ENCODE results near the gene HSPA1A. TPM values are rescaled to one million over a fixed set of nuclear protein-coding genes. Genes with fewer than 3 reads are reported as not detected.

The HSPA1A gene
- total RNA-seq, 1 donor from 2014 or later = 116 TPM

- peak; percentile 91 for TF ChIP-seq CTCF (conservative IDR thresholded peaks at IDR 0.05; ENCODE audit: low read depth, low read length)
- no peak for DNase-seq (ENCODE audit: low read depth)
- H3K4me3 ChIP-seq (ENCODE audit: low read depth, low read length) = no peak overlapping the region
Observed at GRCh38 chr6:31769684-31770371, 45.5 kb upstream of the HSPA1A start.

GRCh38 chr6:31770860-31771259, 44.5 kb upstream of the HSPA1A start:
- H3K4me3 ChIP-seq (ENCODE audit: low read depth, low read length) = no peak overlapping the region
- DNase-seq (ENCODE audit: low read depth) = no peak
- no peak for TF ChIP-seq CTCF (conservative IDR thresholded peaks at IDR 0.05; ENCODE audit: low read depth, low read length)

GRCh38 chr6:31771992-31772358, 43.4 kb upstream of the HSPA1A start:
- no peak for DNase-seq (ENCODE audit: low read depth)
- TF ChIP-seq CTCF (conservative IDR thresholded peaks at IDR 0.05; ENCODE audit: low read depth, low read length) = no peak
- no peak overlapping the region for H3K4me3 ChIP-seq (ENCODE audit: low read depth, low read length)

- no peak for TF ChIP-seq CTCF (conservative IDR thresholded peaks at IDR 0.05; ENCODE audit: low read depth, low read length)
- H3K4me3 ChIP-seq (ENCODE audit: low read depth, low read length) = no peak overlapping the region
- DNase-seq (ENCODE audit: low read depth) = no peak
Observed at GRCh38 chr6:31775184-31775583, 40.2 kb upstream of the HSPA1A start.

GRCh38 chr6:31775633-31776484, 39.5 kb upstream of the HSPA1A start:
- TF ChIP-seq CTCF (conservative IDR thresholded peaks at IDR 0.05; ENCODE audit: low read depth, low read length) = no peak
- H3K4me3 ChIP-seq (ENCODE audit: low read depth, low read length) = no peak overlapping the region
- no peak for DNase-seq (ENCODE audit: low read depth)

- no peak for DNase-seq (ENCODE audit: low read depth)
- no peak for TF ChIP-seq CTCF (conservative IDR thresholded peaks at IDR 0.05; ENCODE audit: low read depth, low read length)
- peak overlapping the region; percentile 36 for H3K4me3 ChIP-seq (ENCODE audit: low read depth, low read length)
Observed at GRCh38 chr6:31776485-31776988, 38.8 kb upstream of the HSPA1A start.

Data from epithelial cell of proximal tubule (primary cell).